ENCODE results near the gene SHB. TPM values are rescaled to one million over a fixed set of nuclear protein-coding genes. Genes with fewer than 3 reads are reported as not detected.

Gene SHB
- total RNA-seq, 2 donors from 2014 or later: 25.2 to 29.3 TPM

DNA sequence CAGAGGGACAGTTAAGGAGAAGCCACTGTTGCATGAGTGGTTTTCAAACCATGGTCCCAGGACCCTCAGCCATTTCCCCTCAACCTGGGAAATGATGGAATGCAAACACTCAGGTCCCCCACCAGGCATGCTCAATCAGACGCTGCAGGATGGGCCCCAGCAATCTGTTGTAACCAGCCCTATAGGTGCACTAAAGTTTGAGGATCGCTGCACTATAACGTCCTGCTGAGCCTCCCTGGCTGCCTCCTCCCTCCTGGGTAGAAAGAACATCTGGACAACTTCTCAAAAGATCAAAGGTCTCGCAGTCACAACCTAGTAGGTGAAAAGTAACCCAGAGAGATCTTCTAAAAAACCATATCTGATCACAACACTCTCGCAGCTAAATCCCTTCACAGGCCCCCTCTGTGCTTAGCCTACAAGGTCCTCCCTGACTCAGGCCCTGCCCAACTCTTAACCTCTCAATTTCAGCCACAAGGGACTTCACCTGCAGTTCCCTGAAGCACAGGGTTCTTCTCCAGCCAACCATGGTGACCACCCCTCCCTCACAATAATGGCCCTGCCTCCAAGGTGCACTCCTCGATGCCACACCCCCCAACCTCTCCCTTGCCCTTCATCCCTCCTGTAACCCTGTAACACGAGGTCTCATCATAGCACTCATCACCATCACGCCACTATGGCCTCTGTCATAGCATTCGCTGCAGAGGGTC is 3.5 kb downstream of the SHB start:
- Histone ChIP-seq H3K4me3 (no peak overlapping the region), H3K27ac (peak overlapping the region; percentile 96 to 99 (median 98)), H3K4me1 (peaks cover 61% of the 10 kb centered on the region), H3K36me3 (replicated peaks in 1 of 2; ENCODE audit: insufficient read depth in 1 of 2, low read depth in 2 of 2) (no peaks in the 10 kb centered on the region), H3K9me3 (no peaks in the 10 kb centered on the region), H3K27me3 (no peaks in the 10 kb centered on the region)
- DNase-seq (peak in 1 of 4 donors; percentile 36), ATAC-seq (no peak)
- intact Hi-C loops (cut with DNase I): loop anchor here (10.0 kb wide), 1 partner anchor 51 kb away; no protein-coding TSS in a partner anchor
- TF ChIP-seq, protein P1, sequence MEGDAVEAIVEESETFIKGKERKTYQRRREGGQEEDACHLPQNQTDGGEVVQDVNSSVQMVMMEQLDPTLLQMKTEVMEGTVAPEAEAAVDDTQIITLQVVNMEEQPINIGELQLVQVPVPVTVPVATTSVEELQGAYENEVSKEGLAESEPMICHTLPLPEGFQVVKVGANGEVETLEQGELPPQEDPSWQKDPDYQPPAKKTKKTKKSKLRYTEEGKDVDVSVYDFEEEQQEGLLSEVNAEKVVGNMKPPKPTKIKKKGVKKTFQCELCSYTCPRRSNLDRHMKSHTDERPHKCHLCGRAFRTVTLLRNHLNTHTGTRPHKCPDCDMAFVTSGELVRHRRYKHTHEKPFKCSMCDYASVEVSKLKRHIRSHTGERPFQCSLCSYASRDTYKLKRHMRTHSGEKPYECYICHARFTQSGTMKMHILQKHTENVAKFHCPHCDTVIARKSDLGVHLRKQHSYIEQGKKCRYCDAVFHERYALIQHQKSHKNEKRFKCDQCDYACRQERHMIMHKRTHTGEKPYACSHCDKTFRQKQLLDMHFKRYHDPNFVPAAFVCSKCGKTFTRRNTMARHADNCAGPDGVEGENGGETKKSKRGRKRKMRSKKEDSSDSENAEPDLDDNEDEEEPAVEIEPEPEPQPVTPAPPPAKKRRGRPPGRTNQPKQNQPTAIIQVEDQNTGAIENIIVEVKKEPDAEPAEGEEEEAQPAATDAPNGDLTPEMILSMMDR (IDR thresholded peaks at IDR 0.05): no peak
- no peak for TF ChIP-seq POLR2A (IDR thresholded peaks at IDR 0.05)
- WGBS, 2 donors: 28 to 39% methylated on average over 9 of the region's 9 CpGs

DNA sequence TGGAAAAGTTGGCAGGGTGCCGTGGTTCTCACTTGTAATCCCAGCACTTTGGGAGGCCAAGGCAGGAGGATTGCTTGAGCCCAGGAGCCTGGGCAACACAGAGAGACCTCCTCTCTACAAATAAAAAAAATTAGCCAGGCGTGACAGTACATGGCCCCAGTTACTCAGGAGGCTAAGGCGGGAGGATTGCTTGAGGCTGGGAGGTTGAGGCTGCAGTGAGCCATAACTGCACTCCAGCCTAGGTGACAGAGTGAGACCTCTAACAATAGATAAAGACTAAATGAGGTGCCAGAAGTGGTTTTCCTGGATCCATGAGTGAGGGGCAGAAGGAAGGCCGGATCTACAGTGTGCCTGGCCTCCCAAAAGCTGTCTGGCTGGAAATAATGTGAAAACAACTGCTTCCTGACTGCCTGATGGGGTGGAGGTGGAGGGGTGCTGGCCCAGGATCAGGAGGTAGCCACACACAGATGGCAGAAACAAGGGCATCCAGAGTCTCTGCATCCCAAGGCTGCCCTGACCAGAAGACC is 4.1 kb downstream of the SHB start:
- Histone ChIP-seq H3K9me3 (no peaks in the 10 kb centered on the region), H3K4me1 (peaks cover 61% of the 10 kb centered on the region), H3K4me3 (no peak overlapping the region), H3K36me3 (replicated peaks in 1 of 2; ENCODE audit: insufficient read depth in 1 of 2, low read depth in 2 of 2) (no peaks in the 10 kb centered on the region), H3K27ac (peak overlapping the region; percentile 96 to 99 (median 98)), H3K27me3 (no peaks in the 10 kb centered on the region)
- 76 to 84% methylated on average over 4 of the region's 4 CpGs for WGBS, 2 donors
- intact Hi-C loops (cut with DNase I): loop anchor here (10.0 kb wide), 1 partner anchor 50 kb away; no protein-coding TSS in a partner anchor
- no peak for ATAC-seq
- DNase-seq: no peak
- TF ChIP-seq, protein P1 (IDR thresholded peaks at IDR 0.05): no peak
- no peak for TF ChIP-seq POLR2A (IDR thresholded peaks at IDR 0.05)

DNA sequence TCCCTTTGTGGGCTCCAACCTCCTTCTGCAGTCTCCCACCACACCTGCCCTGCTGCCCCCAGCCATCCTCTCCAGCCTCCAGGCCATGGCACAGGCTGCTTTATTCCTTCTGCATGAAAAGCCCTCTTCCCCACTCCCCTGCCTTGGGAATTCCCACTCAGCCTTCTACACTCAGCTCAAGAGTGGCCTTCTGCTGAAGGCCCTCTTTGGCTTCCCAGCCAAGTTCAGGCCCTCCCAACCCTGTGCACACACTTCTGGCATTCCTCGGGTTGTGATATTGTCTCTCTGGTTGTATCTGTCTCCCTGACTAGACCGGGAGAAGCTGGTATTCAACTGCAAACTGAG is 5.7 kb downstream of the SHB start:
- Histone ChIP-seq H3K4me1 (peaks cover 73% of the 10 kb centered on the region), H3K36me3 (replicated peaks in 1 of 2; ENCODE audit: insufficient read depth in 1 of 2, low read depth in 2 of 2) (no peaks in the 10 kb centered on the region), H3K9me3 (no peaks in the 10 kb centered on the region), H3K27ac (peak overlapping the region in 3 of 4 donors; percentile 25 to 99 (median 27)), H3K27me3 (no peaks in the 10 kb centered on the region), H3K4me3 (no peak overlapping the region)
- 9 to 32% methylated on average over 2 of the region's 2 CpGs for WGBS, 2 donors
- TF ChIP-seq, protein P1 (IDR thresholded peaks at IDR 0.05): no peak
- TF ChIP-seq POLR2A (IDR thresholded peaks at IDR 0.05): no peak
- intact Hi-C loops (cut with DNase I): loop anchor here (10.0 kb wide), 1 partner anchor 49 kb away; no protein-coding TSS in a partner anchor
- DNase-seq (no peak), ATAC-seq (no peak)

DNA sequence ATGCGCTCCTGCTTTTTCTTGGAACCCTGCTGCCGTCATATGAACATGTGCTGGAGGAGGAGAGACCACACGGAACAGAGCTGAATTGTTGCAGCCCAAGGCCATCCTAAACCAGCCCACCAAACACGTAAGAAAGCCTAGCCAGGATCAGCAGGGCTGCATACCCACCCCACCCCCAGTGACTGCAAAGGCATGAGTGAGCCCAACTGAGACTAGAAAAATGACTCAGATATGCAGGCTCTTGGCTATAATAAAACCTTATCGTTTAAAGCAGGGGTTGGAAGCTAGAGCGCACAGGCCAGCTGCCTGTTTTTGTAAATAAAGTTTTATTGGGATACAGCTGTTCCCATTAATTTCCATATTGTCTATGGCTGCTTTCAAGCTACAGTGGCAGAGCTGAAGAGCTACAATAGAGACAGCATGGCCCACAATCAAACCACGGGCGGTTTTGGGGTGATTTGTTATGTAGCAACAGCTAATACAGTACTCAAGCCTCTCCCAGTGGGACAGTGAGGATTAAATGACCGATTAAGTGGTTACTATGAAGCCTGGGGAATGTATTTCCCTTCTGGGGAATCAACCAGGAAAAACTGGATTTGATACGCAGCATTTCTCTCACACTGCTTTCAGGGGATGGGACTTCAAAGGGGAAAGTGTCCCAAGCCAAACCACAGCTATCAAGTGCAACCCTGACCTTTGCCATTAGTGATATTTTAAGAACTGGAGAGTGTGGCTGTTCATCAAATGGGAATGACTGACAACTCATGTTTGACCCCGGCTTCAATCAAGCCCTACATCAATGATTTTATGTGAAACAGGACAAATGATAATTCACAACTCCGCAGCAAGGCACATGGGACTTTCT is 6.3 kb downstream of the SHB start:
- DNase-seq (no peak), ATAC-seq (no peak)
- Histone ChIP-seq H3K4me3 (no peak overlapping the region), H3K36me3 (replicated peaks in 1 of 2; ENCODE audit: insufficient read depth in 1 of 2, low read depth in 2 of 2) (no peaks in the 10 kb centered on the region), H3K27ac (peak overlapping the region in 3 of 4 donors; percentile 25 to 99 (median 27)), H3K9me3 (no peaks in the 10 kb centered on the region), H3K27me3 (no peaks in the 10 kb centered on the region), H3K4me1 (peaks cover 80% of the 10 kb centered on the region)
- 69 to 72% methylated on average over 11 to 12 of the region's 12 CpGs for WGBS, 2 donors
- TF ChIP-seq POLR2A (IDR thresholded peaks at IDR 0.05): no peak
- TF ChIP-seq, protein P1 (IDR thresholded peaks at IDR 0.05): no peak
- intact Hi-C loops (cut with DNase I): loop anchor here (10.0 kb wide), 1 partner anchor 48 kb away; no protein-coding TSS in a partner anchor

All from body of pancreas (tissue), 4 donors.